Measurements from ENCODE around the gene FAAP20. TPM values are rescaled to one million over a fixed set of nuclear protein-coding genes. Genes with fewer than 3 reads are reported as not detected.

FAAP20 gene
- total and polyA plus RNA-seq, 2 donors (not counting 3 experiments of a cell fraction or from before 2014, with no cell fraction given), result 31.5 to 62.6 TPM

DNA sequence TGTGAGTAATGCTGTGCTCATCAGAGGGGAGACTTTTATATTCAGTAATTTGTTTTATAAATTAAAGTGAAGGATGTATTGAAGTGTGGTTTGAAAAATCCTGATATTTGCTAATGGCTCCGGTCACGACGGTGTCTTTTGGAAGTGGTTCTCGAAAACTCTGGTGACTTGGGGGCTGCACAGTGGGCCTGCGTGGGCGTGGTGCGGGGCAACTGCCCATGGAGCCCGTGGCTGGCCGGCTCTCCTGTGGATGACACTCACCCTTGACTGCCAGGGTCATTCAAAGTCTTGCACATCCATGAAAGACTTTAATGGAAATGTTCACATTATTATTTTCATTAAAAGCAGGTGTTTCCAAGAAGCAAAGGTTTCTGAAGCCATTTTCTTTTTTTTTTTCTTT lies 7.7 kb downstream of the FAAP20 start:
- H3K4me1 ChIP-seq (ENCODE audit: control insufficient read depth, extremely low read depth, insufficient read depth, low read length), result peaks cover 7% of the 10 kb centered on the region
- peaks cover 7% of the 10 kb centered on the region for H3K79me2 ChIP-seq (ENCODE audit: control insufficient read depth, insufficient read depth, low read length)
- no peaks in the 10 kb centered on the region for H3K36me3 ChIP-seq (ENCODE audit: control insufficient read depth in 2 of 2, extremely low read depth in 1 of 2, insufficient read depth in 2 of 2, low read length in 2 of 2)
- no peak overlapping the region for H3K4me3 ChIP-seq (replicated peaks in 1 of 3; ENCODE audit: insufficient read depth in 1 of 3, low read depth in 1 of 3, low read length in 3 of 3)
- FAIRE-seq (no peak), DNase-seq (ENCODE audit: low read depth, low spot score) (no peak)
- H2AFZ ChIP-seq (ENCODE audit: low read depth, low read length), result no peak overlapping the region
- dilution Hi-C loops (cut with MboI; ENCODE audit: extremely low pct_ligation_motif_present, low sequenced_read_pairs) (no loop called here), intact Hi-C loops (cut with micrococcal nuclease) (no loop called here)
- BruUV-seq (replicated peaks), result no TSS peak
- H3K9me1 ChIP-seq (replicated peaks; ENCODE audit: control insufficient read depth, extremely low read depth, insufficient read depth, low read length), result no peaks in the 10 kb centered on the region
- no peak overlapping the region for H3K4me2 ChIP-seq (ENCODE audit: insufficient read depth, low read length)
- ChIA-PET POLR2A (no interaction called here), CTCF (no interaction called here)
- TF ChIP-seq, protein P1, sequence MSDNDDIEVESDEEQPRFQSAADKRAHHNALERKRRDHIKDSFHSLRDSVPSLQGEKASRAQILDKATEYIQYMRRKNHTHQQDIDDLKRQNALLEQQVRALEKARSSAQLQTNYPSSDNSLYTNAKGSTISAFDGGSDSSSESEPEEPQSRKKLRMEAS (IDR thresholded peaks at IDR 0.05; ENCODE audit: insufficient read depth, insufficient read length), result no peak
- no peak for TF ChIP-seq FOS (IDR thresholded peaks at IDR 0.05; ENCODE audit: borderline replicate concordance, insufficient read depth, low read length)
- TF ChIP-seq MYC (IDR thresholded peaks at IDR 0.05; ENCODE audit: low read depth, low read length), result no peak
- TF ChIP-seq GATA2 (IDR thresholded peaks at IDR 0.05; ENCODE audit: insufficient read depth, insufficient read length, low read depth, low read length), result no peak
- TF ChIP-seq EZH2 (IDR thresholded peaks at IDR 0.05; ENCODE audit: borderline replicate concordance, low read depth, low read length, severe bottlenecking), result no peak
- no peak for TF ChIP-seq POLR2A (IDR thresholded peaks at IDR 0.05; ENCODE audit: low read depth, low read length)
- TF ChIP-seq JUN (IDR thresholded peaks at IDR 0.05; ENCODE audit: borderline replicate concordance, insufficient read depth, insufficient read length, low read depth), result no peak
- TF ChIP-seq, protein P2, sequence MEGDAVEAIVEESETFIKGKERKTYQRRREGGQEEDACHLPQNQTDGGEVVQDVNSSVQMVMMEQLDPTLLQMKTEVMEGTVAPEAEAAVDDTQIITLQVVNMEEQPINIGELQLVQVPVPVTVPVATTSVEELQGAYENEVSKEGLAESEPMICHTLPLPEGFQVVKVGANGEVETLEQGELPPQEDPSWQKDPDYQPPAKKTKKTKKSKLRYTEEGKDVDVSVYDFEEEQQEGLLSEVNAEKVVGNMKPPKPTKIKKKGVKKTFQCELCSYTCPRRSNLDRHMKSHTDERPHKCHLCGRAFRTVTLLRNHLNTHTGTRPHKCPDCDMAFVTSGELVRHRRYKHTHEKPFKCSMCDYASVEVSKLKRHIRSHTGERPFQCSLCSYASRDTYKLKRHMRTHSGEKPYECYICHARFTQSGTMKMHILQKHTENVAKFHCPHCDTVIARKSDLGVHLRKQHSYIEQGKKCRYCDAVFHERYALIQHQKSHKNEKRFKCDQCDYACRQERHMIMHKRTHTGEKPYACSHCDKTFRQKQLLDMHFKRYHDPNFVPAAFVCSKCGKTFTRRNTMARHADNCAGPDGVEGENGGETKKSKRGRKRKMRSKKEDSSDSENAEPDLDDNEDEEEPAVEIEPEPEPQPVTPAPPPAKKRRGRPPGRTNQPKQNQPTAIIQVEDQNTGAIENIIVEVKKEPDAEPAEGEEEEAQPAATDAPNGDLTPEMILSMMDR (IDR thresholded peaks at IDR 0.05; ENCODE audit: extremely low read depth in 1 of 2, insufficient read depth in 1 of 2, low read depth in 1 of 2, low read length in 2 of 2), result no peak
- TF ChIP-seq POLR2AphosphoS5 (IDR thresholded peaks at IDR 0.05; ENCODE audit: insufficient read depth, low read depth, low read length), result no peak
- H4K20me1 ChIP-seq (replicated peaks; ENCODE audit: control insufficient read depth, extremely low read depth, insufficient read depth, low read length), result no peaks in the 10 kb centered on the region
- H3K27ac ChIP-seq (ENCODE audit: insufficient read depth, low read depth, low read length), result no peak overlapping the region
- no peaks in the 10 kb centered on the region for H3K27me3 ChIP-seq (ENCODE audit: control insufficient read depth in 2 of 2, insufficient read depth in 2 of 2, low read length in 2 of 2)
- H3K9ac ChIP-seq (replicated peaks; ENCODE audit: extremely low read depth, insufficient read depth, low read length), result no peak overlapping the region
- no peaks in the 10 kb centered on the region for H3K9me3 ChIP-seq (replicated peaks; ENCODE audit: control insufficient read depth, insufficient read depth, low read length)
